G401 (cell line): ENCODE data around the gene SH3BGRL3. TPM values are rescaled to one million over a fixed set of nuclear protein-coding genes. Genes with fewer than 3 reads are reported as not detected.
"Not testable (repeated sequence)": the region's sequence is repeated elsewhere in the genome, so short reads cannot be mapped to it uniquely, and the experiment has no call there.

Experiments used
- DNase-seq: peaks from one replicate; pipeline ENCODE4 v3.0.0-alpha.2; 2015; ENCODE audit warnings: low spot score
- in situ Hi-C: cut with HindIII; loops from 2 replicates; pipeline ENCODE4 v1.10.0; 2016; ENCODE audit warnings: low sequenced_read_pairs, mixed read lengths
- total RNA-seq: library from RNA; depleted of rRNA; stranded (reverse); fragments of >200 nt; shearing (Covaris generic); gene quantifications from 2 replicates; pipeline ENCODE4 v1.2.3, GENCODE V29; 2014

SH3BGRL3 gene
- total RNA-seq, 1 experiment from 2014 or later = 5.0 TPM

- DNase-seq = no peak
- in situ Hi-C loops = no loop called here
Observed at GRCh38 chr1:26287811-26288210, 7.9 kb downstream of the SH3BGRL3 start.

- in situ Hi-C loops = no loop called here
Observed at GRCh38 chr1:26288311-26288941, 8.5 kb downstream of the SH3BGRL3 start.

GRCh38 chr1:26289158-26290059, 9.5 kb downstream of the SH3BGRL3 start:
- no peak for DNase-seq
- in situ Hi-C loops = no loop called here

More at GRCh38 chr1:26288311-26288941, 8.5 kb downstream of the SH3BGRL3 start:
- no peak for DNase-seq

- in situ Hi-C loops = no loop called here
- no peak for DNase-seq
Observed at GRCh38 chr1:26290122-26290881, 10.4 kb downstream of the SH3BGRL3 start.

GRCh38 chr1:26290882-26291261, 11.0 kb downstream of the SH3BGRL3 start:
- in situ Hi-C loops = no loop called here
- no peak for DNase-seq

GRCh38 chr1:26291433-26291832, 11.5 kb downstream of the SH3BGRL3 start:
- DNase-seq = no peak
- in situ Hi-C loops = no loop called here

GRCh38 chr1:26291939-26292338, 12.1 kb downstream of the SH3BGRL3 start:
- no peak for DNase-seq
- in situ Hi-C loops = no loop called here

- in situ Hi-C loops, DNase-seq: not testable (repeated sequence)
Observed at GRCh38 chr1:26292735-26293134, 12.8 kb downstream of the SH3BGRL3 start.

GRCh38 chr1:26293911-26294463, 14.1 kb downstream of the SH3BGRL3 start:
- DNase-seq = no peak
- in situ Hi-C loops = no loop called here

GRCh38 chr1:26295194-26296138, 15.6 kb downstream of the SH3BGRL3 start:
- no peak for DNase-seq
- in situ Hi-C loops = no loop called here

- DNase-seq = no peak
- in situ Hi-C loops = no loop called here
Observed at GRCh38 chr1:26296340-26297056, 16.6 kb downstream of the SH3BGRL3 start.

GRCh38 chr1:26297057-26297790, 17.3 kb downstream of the SH3BGRL3 start:
- in situ Hi-C loops = no loop called here
- DNase-seq = no peak

GRCh38 chr1:26297791-26298124, 17.9 kb downstream of the SH3BGRL3 start:
- in situ Hi-C loops = no loop called here
- no peak for DNase-seq

- in situ Hi-C loops = no loop called here
- no peak for DNase-seq
Observed at GRCh38 chr1:26300578-26301275, 20.8 kb downstream of the SH3BGRL3 start.

- in situ Hi-C loops = no loop called here
Observed at GRCh38 chr1:26302733-26303405, 23.0 kb downstream of the SH3BGRL3 start.

GRCh38 chr1:26305667-26306289, 25.9 kb downstream of the SH3BGRL3 start:
- no peak for DNase-seq
- in situ Hi-C loops = no loop called here

More at GRCh38 chr1:26302733-26303405, 23.0 kb downstream of the SH3BGRL3 start:
- DNase-seq = no peak
